Erythroblast (primary cell): ENCODE data around the gene RFC5.

Experiments used
- GATA1 ChIP-seq: IDR thresholded peaks from 2 replicates; pipeline ENCODE4 v1.6.1; 2011; ENCODE audit warnings: low read depth, mild to moderate bottlenecking, control low read depth, low read length, moderate library complexity
- POLR2A ChIP-seq: IDR thresholded peaks from 2 replicates; pipeline ENCODE4 v1.6.1; 2011; ENCODE audit warnings: mild to moderate bottlenecking, low read length

- no peak for TF ChIP-seq GATA1
- TF ChIP-seq POLR2A, result no peak
Measured at GRCh38 chr12:117972301-117972700, 44.2 kb upstream of the RFC5 start.
